Large intestine (tissue), 3 donors: ENCODE results near the gene GNG5. TPM values are rescaled to one million over a fixed set of nuclear protein-coding genes. Genes with fewer than 3 reads are reported as not detected.
"Not testable (repeated sequence)": the region's sequence is repeated elsewhere in the genome, so short reads cannot be mapped to it uniquely, and the experiment has no call there.

Source experiments
- DNase-seq, 2 donors: peaks; one replicate each; pipeline versions ENCODE4 v3.0.0 to v3.0.0-alpha.2; 2013
- H3K27ac ChIP-seq: one replicate; pipeline ENCODE4 v1.5.1; 2013; ENCODE audit warnings: low read length
- H3K27me3 ChIP-seq: 2 replicates; pipeline ENCODE4 v1.6.1; 2013; ENCODE audit warnings: low read length; ENCODE audit not compliant: control insufficient read depth, insufficient read depth
- H3K36me3 ChIP-seq: 2 replicates; pipeline ENCODE4 v1.6.1; 2013; ENCODE audit warnings: low read length; ENCODE audit not compliant: control insufficient read depth, insufficient read depth
- H3K4me1 ChIP-seq: one replicate; pipeline ENCODE4 v1.6.1; 2013; ENCODE audit warnings: low read length; ENCODE audit not compliant: control insufficient read depth, insufficient read depth
- H3K4me3 ChIP-seq: one replicate; pipeline ENCODE4 v1.5.1; 2013; ENCODE audit warnings: low read length
- H3K9me3 ChIP-seq: one replicate; pipeline ENCODE4 v1.6.1; 2013; ENCODE audit warnings: mild to moderate bottlenecking, low read depth, low read length, moderate library complexity; ENCODE audit not compliant: control insufficient read depth
- WGBS: methylation state at CpG from one replicate; pipeline ENCODE4 v1.1.5; 2013; ENCODE audit warnings: low lambda C conversion rate; ENCODE audit not compliant: insufficient coverage; 5-methylcytosine and 5-hydroxymethylcytosine counted together
- polyA plus RNA-seq: library from polyadenylated mRNA; unstranded; fragments of 120-200 nt; gene quantifications from one replicate; pipeline ENCODE4 v1.2.1, GENCODE V29; 2013

GNG5 gene
- polyA plus RNA-seq, 1 donor = 200 TPM

GRCh38 chr1:84462118-84462517 is 44.3 kb downstream of the GNG5 start:
- DNase-seq = no peak
- Histone ChIP-seq H3K36me3 (no peaks in the 10 kb centered on the region), H3K4me3 (no peak overlapping the region), H3K9me3 (no peaks in the 10 kb centered on the region), H3K27me3 (peaks cover 11% of the 10 kb centered on the region), H3K4me1 (no peaks in the 10 kb centered on the region), H3K27ac (no peak overlapping the region)
- 60% methylated on average over 1 of the region's 1 CpG for WGBS

- no peaks in the 10 kb centered on the region for H3K4me1 ChIP-seq
- no peak overlapping the region for H3K27ac ChIP-seq
- no peak for DNase-seq
- H3K36me3 ChIP-seq = no peaks in the 10 kb centered on the region
- peaks cover 7% of the 10 kb centered on the region for H3K27me3 ChIP-seq
- no peak overlapping the region for H3K4me3 ChIP-seq
- WGBS = no CpG with 5 or more reads among the region's 3 CpGs
- no peaks in the 10 kb centered on the region for H3K9me3 ChIP-seq
These were observed 53.9 kb downstream of the GNG5 start for GRCh38 chr1:84452436-84452835.

GRCh38 chr1:84450910-84451309 is 55.5 kb downstream of the GNG5 start:
- Histone ChIP-seq H3K4me3 (no peak overlapping the region), H3K4me1 (no peaks in the 10 kb centered on the region), H3K27me3 (peaks cover 4% of the 10 kb centered on the region), H3K9me3 (no peaks in the 10 kb centered on the region), H3K27ac (no peak overlapping the region), H3K36me3 (no peaks in the 10 kb centered on the region)
- DNase-seq = no peak
- 80% methylated on average over 1 of the region's 2 CpGs for WGBS

GRCh38 chr1:84448704-84449103 is 57.7 kb downstream of the GNG5 start:
- H3K9me3 ChIP-seq, H3K36me3 ChIP-seq, H3K4me1 ChIP-seq, H3K27me3 ChIP-seq, DNase-seq, H3K27ac ChIP-seq, H3K4me3 ChIP-seq: not testable (repeated sequence)
- WGBS = no CpG with 5 or more reads among the region's 3 CpGs

Other genes with a start within 250 kb of the GNG5 start
- gene SAMD13, start 204.9 kb downstream of the GNG5 start, polyA plus RNA-seq = 4.0 TPM
- gene DNASE2B, start 108.1 kb downstream of the GNG5 start, polyA plus RNA-seq = 0.16 TPM
- 35.5 TPM for gene RPF1, start 27.3 kb downstream of the GNG5 start, polyA plus RNA-seq
- 4.5 TPM for gene SPATA1, start 195 bp downstream of the GNG5 start, polyA plus RNA-seq
- gene CTBS, start 67.9 kb upstream of the GNG5 start, polyA plus RNA-seq = 26.5 TPM
- gene SSX2IP, start 183.9 kb upstream of the GNG5 start, polyA plus RNA-seq = 96.4 TPM